GM21447 (cell line): ENCODE data around the gene MET.

Source experiments
- ATAC-seq: cut with Tn5 transposase; IDR thresholded peaks from one replicate; pipeline ENCODE4 v1.9.1; 2021; ENCODE audit not compliant: unreplicated experiment

The MET gene

DNA sequence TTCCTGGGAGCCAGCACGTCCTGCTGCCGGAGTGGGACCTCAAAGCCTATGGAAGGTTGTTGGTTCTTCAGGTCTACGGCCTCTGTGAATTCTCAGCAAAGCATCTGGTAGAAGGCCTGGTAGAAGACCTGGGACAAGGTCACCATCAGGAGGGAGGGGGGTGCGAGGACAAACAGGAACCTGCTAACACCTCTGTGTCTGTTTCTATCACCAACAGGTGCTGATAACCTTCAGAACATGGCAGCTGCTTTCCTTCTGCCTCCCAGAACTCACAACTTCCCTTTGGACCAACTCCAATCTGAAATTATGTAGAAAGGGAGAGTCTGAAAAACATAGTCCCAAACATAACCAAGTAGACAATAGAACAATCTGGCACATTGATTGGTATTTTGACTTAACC is 8.3 kb upstream of the MET start:
- no peak for ATAC-seq

DNA sequence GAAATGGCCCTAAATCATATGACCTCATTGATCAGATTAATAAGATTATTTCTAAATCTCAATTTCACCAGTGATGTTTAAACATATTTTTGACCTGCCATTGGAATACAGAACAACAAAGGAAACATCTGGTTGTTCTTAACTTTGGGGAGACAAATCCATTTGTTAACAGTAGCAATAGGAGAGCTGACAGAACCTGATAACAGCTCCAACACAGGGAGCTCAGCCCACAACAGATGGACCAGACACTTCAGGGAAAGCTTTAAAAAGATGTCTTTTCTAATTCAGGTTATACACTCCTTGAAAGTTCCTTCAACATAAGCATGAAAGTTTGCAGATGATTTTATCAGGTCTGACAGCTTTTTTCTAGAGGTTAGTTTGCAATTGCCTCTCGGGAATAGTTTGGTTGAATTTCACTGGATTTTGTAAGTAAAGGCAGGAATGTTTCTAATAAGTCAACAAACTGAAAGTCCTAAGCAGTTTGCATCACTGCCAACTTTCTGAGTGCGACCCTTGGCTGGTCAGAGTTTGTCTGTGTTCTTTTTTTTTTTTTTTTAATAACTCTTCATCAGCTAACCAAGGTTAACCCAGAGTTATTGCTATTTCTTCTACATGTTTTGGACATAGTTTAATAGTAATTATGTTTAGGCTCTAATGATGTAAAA is 6.5 kb upstream of the MET start:
- ATAC-seq = no peak

DNA sequence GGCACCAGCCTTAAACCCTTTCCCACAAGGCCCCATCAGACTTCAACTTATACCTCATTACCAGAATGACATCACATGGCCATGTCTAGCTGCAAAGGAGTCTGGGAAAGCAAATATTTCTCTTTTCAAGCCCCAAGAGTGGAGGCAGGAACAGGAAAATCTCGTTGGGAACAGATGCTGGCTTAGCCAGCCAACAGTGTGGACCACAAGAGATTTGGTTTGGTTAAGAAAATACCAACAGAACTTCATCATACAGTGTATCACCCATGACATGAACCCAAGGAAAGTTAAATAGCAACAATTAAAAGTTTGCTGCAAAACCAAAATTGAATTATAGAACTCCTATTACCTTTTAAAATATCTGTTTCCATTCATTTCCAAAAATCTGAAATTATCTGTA is 2.2 kb upstream of the MET start:
- no peak for ATAC-seq

DNA sequence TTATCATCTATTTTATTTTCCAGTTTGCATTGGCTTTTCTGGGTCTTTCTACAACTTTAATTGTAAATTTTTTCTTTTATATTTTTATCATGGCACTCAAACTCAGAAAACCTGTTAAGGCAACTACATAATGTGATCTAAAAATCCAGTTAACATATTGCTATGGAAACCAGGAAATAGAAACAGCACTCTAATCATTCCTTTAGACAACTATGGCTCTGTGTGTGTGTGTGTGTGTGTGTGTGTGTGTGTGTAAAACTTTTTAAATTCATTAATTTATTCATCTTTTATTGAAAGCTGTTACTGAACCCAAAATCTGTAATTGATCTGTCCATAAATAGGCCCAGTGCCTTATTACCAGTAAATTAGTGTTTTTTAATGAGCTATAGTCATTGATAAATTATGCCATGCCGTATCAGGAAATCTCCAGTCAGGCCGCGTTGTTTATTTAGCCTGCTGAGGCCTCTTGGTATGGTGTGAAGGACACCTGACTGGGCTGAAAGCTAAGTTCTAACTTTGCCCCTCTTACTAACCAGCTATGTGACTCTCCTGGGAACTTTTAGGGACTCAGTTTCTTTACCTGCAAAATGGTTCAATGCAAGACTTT is 1.5 kb upstream of the MET start:
- no peak for ATAC-seq

DNA sequence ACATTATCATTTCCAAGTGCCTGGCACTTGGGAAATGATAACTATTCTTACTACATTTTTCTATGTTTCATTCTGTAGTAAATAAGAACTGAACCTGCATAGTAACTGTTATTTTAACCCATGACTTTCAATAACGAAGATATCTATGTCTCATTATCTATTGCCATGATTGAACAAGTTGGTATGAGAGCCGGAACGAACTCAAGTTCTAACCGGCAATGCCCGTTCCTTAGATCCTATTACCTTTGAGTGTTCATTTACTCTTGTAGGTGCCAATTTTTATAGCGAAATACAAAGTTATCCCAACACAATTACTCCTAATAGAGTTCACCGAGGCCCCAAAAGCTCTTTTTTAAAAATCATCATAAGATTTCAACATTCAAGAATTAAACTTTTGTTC is 885 bp upstream of the MET start:
- ATAC-seq = no peak

DNA sequence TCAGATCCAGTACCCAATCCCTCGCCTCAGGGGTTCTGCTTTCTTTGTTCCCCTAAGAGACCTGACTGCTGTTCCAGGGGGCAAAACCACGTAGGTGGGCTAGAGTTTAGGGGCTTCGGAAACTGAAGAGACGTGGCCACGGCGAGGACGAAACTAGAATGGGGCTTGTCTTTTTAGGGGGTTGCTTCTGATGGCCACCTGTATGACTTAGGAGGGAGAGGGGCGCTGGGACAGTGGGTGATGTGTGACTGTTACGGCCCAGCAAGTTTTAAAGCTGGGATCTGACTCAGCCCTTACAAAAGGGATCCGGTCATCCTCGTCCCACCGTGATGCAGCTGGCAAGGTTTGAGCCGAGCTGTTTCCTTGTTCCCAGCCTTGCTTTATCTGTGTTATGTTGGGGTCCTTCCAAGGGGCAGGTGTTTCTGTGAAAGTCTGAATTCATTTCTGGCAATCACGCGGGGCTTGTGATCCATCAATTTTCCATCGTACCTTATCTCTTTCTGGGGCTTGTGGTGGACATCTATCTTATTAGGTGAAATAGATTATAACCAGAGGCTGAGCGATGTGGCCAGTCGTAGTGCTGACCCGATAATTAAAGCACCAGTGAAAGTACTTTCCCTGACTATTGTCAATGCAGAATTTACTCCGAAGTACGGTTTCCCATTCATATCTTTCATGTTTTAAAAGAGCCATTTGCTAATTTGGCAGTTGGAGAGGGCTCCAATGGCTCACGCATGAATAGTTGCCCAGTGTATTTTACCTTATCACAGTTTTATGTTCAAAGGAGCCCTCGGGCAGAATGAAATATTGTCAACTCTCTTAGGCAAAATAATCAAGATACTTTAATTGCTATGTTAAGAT is 830 bp downstream of the MET start:
- ATAC-seq = no peak

DNA sequence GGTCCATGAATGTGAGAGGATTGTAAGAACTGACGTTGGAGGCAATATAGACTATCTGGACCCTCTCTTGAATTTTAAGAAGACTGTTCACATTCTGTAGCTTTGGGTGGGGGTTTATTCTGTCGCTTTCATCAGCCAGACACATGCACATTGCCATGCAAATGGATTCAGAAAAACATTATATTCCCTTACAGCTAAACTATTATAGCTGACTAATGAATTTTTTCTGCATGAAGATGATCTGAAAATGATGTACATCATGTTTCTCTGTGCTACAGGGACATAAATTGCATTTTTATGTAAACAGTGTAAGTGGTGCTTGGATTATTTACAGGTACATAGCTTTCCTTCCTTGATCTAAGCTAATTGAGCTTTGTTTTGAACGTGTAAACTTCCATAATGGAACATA is 1.5 kb downstream of the MET start:
- no peak for ATAC-seq

DNA sequence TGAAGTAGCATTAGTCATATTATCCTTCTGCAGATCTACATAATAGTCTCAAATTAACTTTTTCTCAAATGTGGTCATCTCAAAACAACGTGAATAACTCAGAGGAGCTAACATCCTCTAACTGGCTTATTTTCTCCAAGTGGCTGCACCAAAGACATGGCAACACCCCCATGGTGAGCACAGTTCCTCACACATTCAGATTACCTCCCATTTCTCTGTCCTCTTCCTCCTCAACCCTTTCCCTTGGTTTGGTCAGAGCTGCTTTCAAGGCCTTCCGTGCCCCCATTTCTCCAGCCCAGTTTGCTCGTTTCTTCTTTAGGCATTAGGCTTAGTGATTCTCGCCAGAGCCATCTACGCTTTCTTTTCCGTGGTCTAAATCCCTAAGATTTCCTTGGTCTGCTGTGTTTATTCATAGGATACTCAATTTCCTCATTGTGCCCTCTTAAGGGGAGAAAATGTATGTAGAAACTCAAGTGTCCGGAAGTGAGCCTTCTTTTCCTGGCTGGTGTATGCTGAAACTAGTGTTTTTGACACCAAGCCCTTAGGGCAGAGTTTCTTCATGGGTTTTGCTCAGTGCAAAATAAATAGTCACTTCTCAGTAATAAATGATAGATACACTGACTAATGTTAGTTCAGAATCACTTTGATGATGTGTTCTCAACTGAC is 2.6 kb downstream of the MET start:
- ATAC-seq = no peak

DNA sequence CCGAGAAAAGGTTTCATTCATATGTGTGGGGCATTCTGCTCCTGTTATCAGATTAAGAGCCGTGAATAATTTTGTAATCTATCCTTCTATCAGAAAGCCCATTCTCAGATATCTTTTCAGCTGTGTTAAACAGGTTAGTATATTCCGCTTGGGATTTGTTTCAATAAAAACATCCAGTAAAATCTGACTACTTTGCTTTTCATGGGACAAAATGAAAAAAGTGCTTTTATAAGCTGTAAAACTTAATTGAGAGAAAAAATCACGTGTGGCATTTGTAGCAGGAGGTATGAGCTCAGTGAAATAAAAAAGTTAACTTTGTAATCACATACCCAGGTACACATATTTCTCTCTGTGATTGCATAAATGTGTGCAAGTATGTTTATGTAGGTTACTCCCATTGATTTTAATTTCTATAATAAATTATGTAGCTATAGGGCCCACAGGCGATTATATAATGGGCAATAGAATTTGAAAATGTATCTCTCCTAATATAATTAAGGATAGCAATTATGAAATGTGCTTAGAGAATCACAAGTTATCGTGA is 3.9 kb downstream of the MET start:
- ATAC-seq = no peak

DNA sequence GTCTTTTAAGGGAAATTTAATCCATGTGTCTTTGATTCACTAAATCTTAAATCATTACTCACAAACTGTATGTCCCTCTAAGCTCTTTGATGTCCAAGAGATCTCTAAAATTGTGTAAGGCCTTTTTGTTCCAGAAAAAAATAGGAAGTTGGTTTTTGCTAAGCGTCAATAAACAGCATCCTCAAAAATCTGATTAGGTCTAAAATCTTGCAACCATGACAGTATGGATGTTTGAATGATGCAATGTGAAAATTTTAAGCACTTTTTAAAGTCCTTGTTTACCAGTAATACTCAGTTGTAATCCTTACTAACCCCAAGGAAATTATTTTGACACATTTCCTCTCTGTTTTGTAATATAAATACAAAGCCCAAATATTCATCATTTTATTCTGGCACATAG is 6.8 kb downstream of the MET start:
- no peak for ATAC-seq

DNA sequence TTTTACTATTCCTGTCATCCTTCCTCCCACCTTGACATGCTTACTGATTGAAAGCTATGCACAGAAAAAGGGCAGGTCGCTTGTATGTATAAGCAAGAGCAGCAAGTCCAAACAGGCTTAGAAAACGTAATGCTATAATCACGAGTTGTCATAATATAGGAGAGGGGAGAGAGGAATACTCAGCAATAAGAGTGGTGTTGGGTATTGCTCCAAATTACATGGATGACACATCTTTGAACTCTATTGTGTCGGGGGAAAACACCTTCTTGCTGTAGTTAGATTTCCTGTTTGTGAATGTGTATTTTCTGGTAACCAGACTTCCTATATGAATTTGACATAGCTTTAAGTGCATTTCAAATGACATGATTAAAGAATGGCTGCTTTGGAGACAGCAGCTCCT is 7.5 kb downstream of the MET start:
- ATAC-seq = peak; percentile 44

DNA sequence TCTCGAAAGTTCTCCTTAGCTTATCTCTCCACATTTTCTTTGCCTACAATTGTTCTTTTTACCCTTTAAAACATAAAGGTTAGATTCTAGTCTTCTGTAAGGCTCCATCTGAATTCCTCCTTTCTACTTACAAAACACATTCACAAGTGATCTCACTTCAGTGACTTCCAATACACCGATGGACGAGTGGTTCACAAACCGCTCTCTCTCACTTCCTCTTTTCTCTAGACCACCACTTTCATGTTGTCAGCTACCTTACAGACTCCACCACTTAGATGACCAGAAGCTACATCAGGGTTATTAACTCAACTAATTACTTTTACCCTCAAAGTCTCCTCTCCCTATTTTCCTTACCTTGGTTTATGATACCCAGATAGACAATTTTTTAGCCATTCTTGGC is 11.8 kb downstream of the MET start:
- peak; percentile 100 for ATAC-seq

DNA sequence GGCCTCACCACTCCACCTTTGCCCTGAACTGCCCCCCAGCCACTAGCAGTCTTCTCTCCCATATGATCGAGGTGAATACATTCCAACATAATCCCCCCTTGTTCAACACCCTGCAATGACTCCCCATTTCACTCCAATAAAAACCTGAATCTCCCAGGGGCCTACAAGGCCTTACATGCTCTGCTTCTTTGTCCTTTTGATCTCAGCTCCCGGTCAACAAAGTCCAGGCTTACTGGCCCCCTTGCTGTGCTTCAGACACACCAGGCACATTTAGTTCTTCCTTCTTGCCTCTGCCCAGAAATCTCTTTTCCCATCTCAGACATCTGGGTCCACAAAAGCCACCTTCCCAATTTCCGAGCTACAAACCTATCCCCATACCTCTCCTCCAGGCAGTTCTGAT is 14.0 kb downstream of the MET start:
- ATAC-seq = no peak

DNA sequence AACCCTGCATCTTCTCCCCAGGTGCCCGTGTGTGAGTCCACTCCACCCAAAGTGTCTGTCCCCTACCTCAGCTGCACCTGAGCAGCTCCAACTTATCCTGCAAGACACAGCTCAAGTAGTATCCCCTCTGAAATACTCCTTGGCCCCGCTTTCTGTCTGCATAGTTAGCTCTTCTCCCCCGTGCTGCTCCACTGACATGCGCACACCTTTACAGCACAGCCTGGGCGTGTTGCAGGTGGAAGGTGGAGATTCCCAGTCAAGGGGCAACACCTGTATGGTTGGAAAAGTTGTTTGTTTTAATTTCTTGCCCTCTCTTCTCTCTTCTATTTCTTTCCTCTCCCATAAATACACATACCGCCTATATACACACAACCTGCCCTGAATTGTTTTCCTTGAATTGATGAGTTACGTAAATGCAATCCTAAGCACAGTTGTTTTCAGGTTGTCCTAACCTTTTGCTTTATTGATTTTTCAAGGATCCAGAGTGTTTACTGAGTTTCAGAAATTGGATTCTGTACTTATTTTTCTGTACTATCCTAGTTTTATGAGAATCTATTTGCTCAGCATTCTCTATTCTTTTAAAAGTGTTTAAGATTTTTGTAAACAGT is 14.9 kb downstream of the MET start:
- no peak for ATAC-seq

DNA sequence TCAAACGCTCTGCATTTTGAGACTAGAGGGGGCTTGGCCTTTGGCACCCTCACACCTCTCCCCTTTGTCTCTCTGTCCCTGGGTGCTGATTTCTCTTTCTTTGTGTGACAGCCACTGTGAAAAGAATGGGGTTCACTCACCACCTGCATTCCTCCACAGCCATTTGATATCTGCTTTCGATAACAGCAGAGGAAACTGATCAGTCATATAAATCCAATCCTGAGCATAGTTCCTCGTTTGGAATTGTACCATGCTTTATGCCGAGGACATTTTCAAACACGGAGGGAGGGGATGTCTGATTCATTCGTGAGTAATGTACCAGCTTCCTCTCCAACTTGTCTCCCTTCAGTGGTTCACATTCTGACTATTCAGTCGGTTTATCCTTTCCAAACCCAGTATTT is 15.8 kb downstream of the MET start:
- no peak for ATAC-seq

DNA sequence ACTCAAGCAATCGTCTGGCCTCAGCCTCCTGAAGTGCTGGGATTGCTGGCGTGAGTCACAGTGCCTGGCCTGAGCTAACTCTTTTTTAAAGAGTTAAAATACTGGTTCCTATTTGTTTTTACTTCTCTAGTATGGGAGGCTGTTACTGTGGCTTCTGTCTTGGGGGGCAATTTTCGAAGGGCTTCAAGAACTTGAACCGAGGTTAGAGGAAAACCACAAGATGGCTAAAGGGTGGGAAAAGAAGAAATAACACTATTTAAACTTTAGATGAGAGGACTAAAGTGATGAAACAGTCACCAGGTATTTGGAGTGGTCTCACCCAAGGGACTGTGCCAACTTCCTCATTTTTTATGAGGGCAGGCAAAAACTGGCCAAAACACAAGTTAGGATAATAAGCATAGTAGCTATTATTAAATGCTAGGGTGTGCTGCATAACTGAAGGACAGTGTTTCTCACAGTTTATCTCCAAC is 17.8 kb downstream of the MET start:
- no peak for ATAC-seq

DNA sequence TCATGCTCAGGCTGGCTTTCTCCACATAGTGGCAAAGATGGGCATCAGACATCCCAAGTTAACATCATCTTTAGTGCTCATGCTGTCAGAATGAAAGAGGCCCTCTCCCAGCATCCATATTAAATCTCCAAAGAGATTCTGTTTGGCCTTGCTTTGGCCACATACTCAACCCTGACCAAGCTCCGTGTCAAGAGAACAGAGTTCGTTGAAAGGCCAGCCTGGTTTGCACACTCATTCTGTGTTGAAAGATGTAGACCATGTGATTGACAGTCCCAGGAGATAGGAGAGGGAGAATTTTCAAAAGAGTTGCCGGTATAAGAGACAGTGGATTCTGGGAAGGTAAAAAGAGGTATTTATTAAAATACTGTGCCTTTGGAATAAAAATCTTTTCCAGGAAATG is 19.7 kb downstream of the MET start:
- ATAC-seq = no peak

DNA sequence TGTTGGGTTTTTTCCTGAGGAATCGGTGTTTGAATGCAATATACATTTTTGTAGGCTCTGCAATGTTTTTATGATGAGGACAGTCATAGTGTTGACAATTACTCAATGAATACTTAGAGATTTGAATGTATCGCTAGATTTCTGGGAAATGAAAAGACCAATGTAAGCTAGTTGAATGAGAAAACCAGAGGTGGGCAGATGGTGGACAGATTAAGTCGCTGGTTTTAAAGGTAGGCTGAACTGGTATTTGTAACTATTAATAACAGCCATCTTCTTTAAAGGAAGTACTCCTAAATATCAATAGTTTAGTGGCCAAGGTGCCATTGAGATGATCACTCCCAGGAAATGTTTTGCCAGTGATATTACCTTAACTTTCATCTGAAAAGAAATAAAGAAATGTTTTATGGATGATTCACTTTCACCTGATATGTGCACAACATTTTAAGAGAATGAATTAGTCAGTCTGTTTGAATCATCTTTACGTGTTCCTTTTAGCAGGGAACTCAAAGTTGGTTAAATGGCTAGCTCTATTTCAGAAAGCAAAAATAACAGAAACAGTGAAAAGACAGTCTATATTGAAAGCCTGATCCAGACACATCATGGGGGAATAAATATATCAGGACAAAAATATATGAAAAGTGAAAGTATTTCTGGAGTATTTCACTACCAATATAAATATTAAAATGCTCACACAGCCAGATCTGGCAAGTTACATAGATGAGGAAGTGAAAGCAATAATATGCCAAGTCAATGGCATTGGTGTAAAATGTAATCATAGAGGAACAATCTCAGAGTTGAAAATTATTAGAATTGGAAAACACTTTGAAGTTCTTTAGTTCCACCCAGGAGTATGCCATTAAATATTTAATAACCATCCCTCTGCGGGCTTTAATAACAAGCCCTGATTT is 20.7 kb downstream of the MET start:
- no peak for ATAC-seq

DNA sequence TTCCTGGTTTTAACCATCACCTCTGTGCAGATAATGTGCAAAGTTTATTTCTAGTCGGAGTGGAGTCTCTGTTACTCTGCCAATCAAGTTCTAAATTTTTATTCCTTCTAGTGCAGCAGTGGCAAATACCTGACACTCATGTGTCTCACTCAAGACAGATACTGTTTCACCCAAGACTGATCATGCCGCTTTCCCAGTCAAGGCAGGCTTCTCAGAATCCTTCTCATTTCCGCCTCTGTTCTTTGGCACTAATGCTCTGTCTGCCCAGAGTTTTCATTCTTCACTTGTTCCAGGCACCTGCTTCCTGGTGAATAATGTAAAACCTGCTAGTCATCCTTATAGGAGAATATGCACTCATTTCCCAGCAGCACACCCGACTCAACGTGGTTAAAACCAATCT is 24.7 kb downstream of the MET start:
- ATAC-seq = no peak

DNA sequence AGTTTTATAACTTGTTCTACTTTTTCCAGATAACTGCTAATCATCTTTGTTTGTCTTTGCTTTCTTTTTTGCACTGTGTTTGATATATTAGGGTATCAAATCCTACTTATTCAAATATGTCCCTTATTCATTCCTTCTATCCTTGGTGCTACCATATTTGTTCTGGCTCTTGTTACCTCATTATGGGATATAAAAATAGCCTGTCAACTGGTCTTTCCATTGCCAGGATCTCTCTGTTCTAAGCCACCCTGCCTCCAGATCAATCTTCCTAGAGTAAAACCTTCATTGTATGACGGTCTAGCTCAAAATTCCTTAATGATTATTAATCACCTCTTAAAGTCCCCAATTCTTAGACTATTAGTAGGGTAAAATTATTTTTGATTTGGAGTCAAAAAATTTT is 25.2 kb downstream of the MET start:
- no peak for ATAC-seq
